Body of pancreas (tissue), 4 donors: Measurements from ENCODE around the gene ERG. TPM values are rescaled to one million over a fixed set of nuclear protein-coding genes. Genes with fewer than 3 reads are reported as not detected.

Experiments
- ATAC-seq: fragments of 150-250 bp; one replicate; pipeline ENCODE4 v1.9.1; 2016
- DNase-seq, 4 donors: peaks; one replicate each; pipeline ENCODE4 v3.0.0-alpha.2; 2019
- H3K27ac ChIP-seq, 4 donors: fragments of 200-600 bp; sonication (generic); 1 replicate in 3 of 4; 2 replicates in 1 of 4; pipeline versions ENCODE4 v1.5.1 to v1.6.1; 2016 to 2019; ENCODE audit warnings: mild to moderate bottlenecking in 1 of 4, mixed read lengths in 1 of 4, moderate library complexity in 1 of 4
- H3K27me3 ChIP-seq, 2 donors: fragments of 200-600 bp; sonication (generic); one replicate each; pipeline ENCODE4 v1.6.0; 2016; ENCODE audit warnings: mild to moderate bottlenecking in 1 of 2
- H3K36me3 ChIP-seq, 2 donors: fragments of 200-600 bp; sonication (generic); replicated peaks in 1 of 2; 2 replicates each; pipeline ENCODE4 v1.5.1; 2016; ENCODE audit warnings: low read depth in 2 of 2; ENCODE audit not compliant: insufficient read depth in 1 of 2
- H3K4me1 ChIP-seq: fragments of 200-600 bp; sonication (generic); one replicate; pipeline ENCODE4 v1.6.0; 2016
- H3K4me3 ChIP-seq, 2 donors: fragments of 200-600 bp; sonication (generic); 1 replicate in 1 of 2; 2 replicates in 1 of 2; pipeline ENCODE4 v1.5.1; 2016 to 2019
- H3K9me3 ChIP-seq, 3 donors: fragments of 200-600 bp; sonication (generic); 1 replicate in 2 of 3; 2 replicates in 1 of 3; pipeline ENCODE4 v1.5.1; 2016
- CTCF ChIP-seq, 7 experiments: fragments of 450-650 bp in 4 of 7; fragments of 200-600 bp in 3 of 7; sonication (generic) in 3 of 7; IDR thresholded peaks; one replicate each; pipeline ENCODE4 v1.5.1; 2016 to 2019; ENCODE audit warnings: antibody characterized with exemption in 7 of 7
- POLR2A ChIP-seq, 3 donors: fragments of 450-650 bp; IDR thresholded peaks; one replicate each; pipeline ENCODE4 v1.6.1; 2016; ENCODE audit warnings: antibody characterized with exemption in 3 of 3, mild to moderate bottlenecking in 2 of 3
- WGBS, 2 donors: methylation state at CpG; one replicate each; pipeline ENCODE4 v1.1.5; 2017; 5-methylcytosine and 5-hydroxymethylcytosine counted together
- intact Hi-C: fragments of 100-400 bp; cut with DNase I; formaldehyde crosslinking; loops from one replicate; pipeline ENCODE4 v1.15.1; 2023
- total RNA-seq, 2 donors: library from RNA; depleted of rRNA; stranded (reverse); fragments of >200 nt; gene quantifications; one replicate each; pipeline ENCODE4 v1.1.0, GENCODE V29; 2016

ERG gene, protein sequence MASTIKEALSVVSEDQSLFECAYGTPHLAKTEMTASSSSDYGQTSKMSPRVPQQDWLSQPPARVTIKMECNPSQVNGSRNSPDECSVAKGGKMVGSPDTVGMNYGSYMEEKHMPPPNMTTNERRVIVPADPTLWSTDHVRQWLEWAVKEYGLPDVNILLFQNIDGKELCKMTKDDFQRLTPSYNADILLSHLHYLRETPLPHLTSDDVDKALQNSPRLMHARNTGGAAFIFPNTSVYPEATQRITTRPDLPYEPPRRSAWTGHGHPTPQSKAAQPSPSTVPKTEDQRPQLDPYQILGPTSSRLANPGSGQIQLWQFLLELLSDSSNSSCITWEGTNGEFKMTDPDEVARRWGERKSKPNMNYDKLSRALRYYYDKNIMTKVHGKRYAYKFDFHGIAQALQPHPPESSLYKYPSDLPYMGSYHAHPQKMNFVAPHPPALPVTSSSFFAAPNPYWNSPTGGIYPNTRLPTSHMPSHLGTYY
- 1 to 10 TPM; 4.2 to 7.3 TPM for total RNA-seq

DNA sequence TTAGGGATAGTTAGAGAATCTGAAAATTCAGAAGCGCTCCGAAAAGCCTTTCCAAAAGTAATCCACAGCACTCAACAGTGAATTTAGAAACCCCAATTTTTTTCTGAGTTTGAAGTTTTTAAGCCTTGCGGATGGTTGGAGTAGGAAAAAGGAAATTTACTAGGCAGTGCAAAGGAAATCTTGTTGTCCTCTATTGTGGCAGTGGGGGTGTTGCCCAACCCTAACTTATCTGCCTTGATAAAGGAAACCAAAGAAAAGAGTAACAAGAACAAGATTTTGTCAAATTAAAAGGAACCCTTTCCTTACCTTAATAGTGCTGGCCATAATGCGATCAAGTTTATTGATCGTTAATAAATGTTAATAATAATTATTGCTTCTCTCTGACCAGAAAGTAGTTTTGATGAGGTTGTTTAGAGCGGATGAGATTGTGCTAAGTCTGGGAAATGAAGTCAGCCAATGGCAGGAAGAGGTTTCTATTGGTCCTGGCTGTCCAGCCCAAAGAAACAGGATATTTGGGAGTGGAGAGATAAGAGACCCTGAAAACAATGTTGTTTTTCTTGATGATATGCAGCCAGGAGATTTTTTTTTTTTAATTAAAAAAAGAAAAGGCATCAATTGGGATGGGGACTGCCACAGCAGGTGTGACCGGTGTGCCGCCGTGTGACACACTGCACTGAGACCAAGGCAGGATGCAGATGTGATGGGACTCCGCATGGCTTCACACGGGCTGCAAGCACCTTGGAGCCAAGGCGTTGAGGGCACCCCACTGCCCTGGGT lies at the start of gene ERG:
ERG (minus strand) TSS at position 421 of the 777 bp plus-strand sequence; CDS start at position 324, 97 bp downstream.
- ATAC-seq, result no peak
- Histone ChIP-seq H3K4me3 (no peak within 1 kb of the TSS), H3K36me3 (no peaks in the 10 kb centered on the region), H3K27ac (peak within 1 kb of the TSS in 2 of 4 donors; percentile 19 to 40), H3K9me3 (no peaks in the 10 kb centered on the region), H3K4me1 (no peaks in the 10 kb centered on the region), H3K27me3 (no peaks in the 10 kb centered on the region)
- no peak for DNase-seq
- intact Hi-C loops, result no loop called here
- 60 to 65% methylated on average over 12 of the region's 12 CpGs for WGBS, 2 donors
- TF ChIP-seq POLR2A (IDR thresholded peaks at IDR 0.05), result no peak
- no peak for TF ChIP-seq CTCF (IDR thresholded peaks at IDR 0.05)

DNA sequence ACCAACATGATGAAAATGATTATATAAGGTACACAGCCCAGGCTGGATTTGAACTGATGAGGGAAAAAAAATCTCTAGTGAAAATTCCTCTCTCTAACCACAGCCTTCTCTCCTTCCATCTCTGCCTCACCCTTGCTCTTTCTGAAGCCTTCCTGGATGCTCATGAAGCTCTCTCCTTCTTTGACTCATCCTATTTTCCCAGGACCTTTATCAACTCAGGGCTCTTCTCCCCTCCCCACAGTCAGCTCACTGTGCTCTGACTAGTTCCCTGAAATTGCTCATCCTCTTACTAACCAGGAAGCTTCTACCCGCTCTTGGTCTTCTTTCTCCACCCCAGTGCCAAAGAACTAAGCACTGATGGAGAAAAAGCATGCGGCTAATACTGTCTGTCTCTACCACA lies 46.4 kb upstream of the ERG start:
- 58 to 83% methylated on average over 2 of the region's 2 CpGs for WGBS, 2 donors
- Histone ChIP-seq H3K27ac (no peak overlapping the region), H3K4me3 (no peak overlapping the region), H3K36me3 (no peaks in the 10 kb centered on the region), H3K4me1 (no peaks in the 10 kb centered on the region), H3K9me3 (no peaks in the 10 kb centered on the region), H3K27me3 (no peaks in the 10 kb centered on the region)
- TF ChIP-seq POLR2A (IDR thresholded peaks at IDR 0.05) (no peak), CTCF (IDR thresholded peaks at IDR 0.05) (no peak)
- intact Hi-C loops, result no loop called here
- DNase-seq (no peak), ATAC-seq (no peak)

DNA sequence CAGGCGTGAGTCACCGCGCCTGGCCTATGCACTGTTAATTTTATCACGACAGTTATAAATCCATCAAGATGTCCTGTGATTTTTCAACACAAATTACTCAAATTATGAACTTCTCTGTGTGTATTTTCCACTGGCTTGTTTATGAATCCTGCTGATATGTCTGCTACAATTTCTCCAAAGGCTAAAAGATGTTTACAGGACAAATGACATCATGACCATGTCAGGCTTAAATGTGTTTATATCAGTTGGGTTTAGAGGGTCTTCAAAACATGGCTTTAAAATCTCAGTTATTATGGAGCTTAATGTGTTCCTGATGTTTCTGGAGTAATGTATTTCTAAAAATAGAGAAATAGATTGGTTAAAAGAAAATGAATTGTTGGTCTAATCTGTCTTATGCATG lies 44.0 kb upstream of the ERG start:
- H3K36me3 ChIP-seq, result no peaks in the 10 kb centered on the region
- TF ChIP-seq CTCF (IDR thresholded peaks at IDR 0.05), result no peak
- TF ChIP-seq POLR2A (IDR thresholded peaks at IDR 0.05), result no peak
- H3K9me3 ChIP-seq, result no peaks in the 10 kb centered on the region
- no peak for DNase-seq
- ATAC-seq, result no peak
- intact Hi-C loops, result no loop called here
- WGBS, 2 donors, result 71% methylated on average over 4 of the region's 4 CpGs
- H3K27ac ChIP-seq, result no peak overlapping the region
- no peaks in the 10 kb centered on the region for H3K4me1 ChIP-seq
- H3K27me3 ChIP-seq, result no peaks in the 10 kb centered on the region
- H3K4me3 ChIP-seq, result no peak overlapping the region

GRCh38 chr21:38538353-38538752 lies 40.1 kb upstream of the ERG start:
- ATAC-seq (no peak), DNase-seq (no peak)
- 29 to 31% methylated on average over 1 of the region's 1 CpG for WGBS, 2 donors
- no peaks in the 10 kb centered on the region for H3K27me3 ChIP-seq
- no peaks in the 10 kb centered on the region for H3K36me3 ChIP-seq
- intact Hi-C loops, result no loop called here
- TF ChIP-seq POLR2A (IDR thresholded peaks at IDR 0.05) (no peak), CTCF (IDR thresholded peaks at IDR 0.05) (no peak)
- no peak overlapping the region for H3K27ac ChIP-seq
- H3K4me3 ChIP-seq, result no peak overlapping the region
- H3K9me3 ChIP-seq, result no peaks in the 10 kb centered on the region
- H3K4me1 ChIP-seq, result no peaks in the 10 kb centered on the region
